HG03095 (cell line): ENCODE results near the gene PLOD3.
"Not testable (repeated sequence)": the region's sequence is repeated elsewhere in the genome, so short reads cannot be mapped to it uniquely, and the experiment has no call there.

Source experiments
- ATAC-seq: cut with Tn5 transposase; IDR thresholded peaks from one replicate; pipeline ENCODE4 v1.9.1; 2021; ENCODE audit warnings: moderate library complexity; ENCODE audit not compliant: unreplicated experiment

Gene PLOD3

GRCh38 chr7:101216001-101216859 is 1.2 kb downstream of the PLOD3 start:
- no peak for ATAC-seq

- ATAC-seq: no peak
These were observed 5.4 kb downstream of the PLOD3 start for GRCh38 chr7:101212014-101212413.

DNA sequence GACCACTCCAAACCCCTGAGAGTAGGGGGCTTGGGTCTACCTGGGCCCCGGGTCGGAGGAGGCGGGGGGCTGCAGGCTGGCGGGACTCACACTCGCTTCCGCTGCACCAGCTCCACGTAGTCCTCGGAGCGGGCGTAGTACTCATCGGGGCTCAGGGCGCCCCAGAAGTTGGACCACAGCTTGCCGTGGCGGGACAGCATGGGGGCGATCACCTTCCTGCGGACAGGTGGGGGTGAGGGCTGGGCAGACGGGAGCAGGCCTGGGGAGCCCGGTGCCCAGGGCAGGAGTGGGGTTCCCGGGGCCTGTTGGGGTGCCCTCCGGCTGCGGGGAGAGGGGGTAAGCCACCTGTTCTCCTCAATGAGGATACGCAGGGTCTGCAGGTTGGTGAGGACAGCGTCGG is 5.9 kb downstream of the PLOD3 start:
- ATAC-seq: no peak

DNA sequence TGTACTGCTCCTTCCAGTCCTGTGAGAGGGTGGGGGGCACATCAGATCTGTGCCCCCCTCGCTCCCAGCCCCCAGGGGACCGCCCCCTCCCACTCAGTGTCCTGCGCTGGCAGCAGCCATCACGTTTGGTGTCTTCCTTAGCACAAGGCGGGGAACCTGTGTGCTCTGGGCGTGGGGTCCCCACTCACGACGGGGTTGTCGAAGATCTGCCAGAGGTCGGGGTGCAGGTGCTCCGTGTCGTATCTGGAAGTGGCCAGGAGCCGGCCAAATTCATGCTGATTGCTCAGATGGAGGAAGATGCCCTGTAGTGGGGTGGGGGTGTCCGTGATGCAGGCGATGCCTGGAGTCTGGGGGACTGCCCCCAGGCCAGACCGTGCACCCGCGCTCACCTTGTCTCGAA is 7.2 kb downstream of the PLOD3 start:
- ATAC-seq: no peak

- no peak for ATAC-seq
These were observed 8.6 kb downstream of the PLOD3 start for GRCh38 chr7:101208794-101209193.

- ATAC-seq: no peak
These were observed 9.9 kb downstream of the PLOD3 start for GRCh38 chr7:101207459-101207858.

GRCh38 chr7:101206665-101207042 is 10.7 kb downstream of the PLOD3 start:
- ATAC-seq: no peak

GRCh38 chr7:101205901-101206664 is 11.3 kb downstream of the PLOD3 start:
- no peak for ATAC-seq

GRCh38 chr7:101203740-101204738 is 13.3 kb downstream of the PLOD3 start:
- ATAC-seq: not testable (repeated sequence)

GRCh38 chr7:101202603-101202918 is 14.8 kb downstream of the PLOD3 start:
- ATAC-seq: no peak

DNA sequence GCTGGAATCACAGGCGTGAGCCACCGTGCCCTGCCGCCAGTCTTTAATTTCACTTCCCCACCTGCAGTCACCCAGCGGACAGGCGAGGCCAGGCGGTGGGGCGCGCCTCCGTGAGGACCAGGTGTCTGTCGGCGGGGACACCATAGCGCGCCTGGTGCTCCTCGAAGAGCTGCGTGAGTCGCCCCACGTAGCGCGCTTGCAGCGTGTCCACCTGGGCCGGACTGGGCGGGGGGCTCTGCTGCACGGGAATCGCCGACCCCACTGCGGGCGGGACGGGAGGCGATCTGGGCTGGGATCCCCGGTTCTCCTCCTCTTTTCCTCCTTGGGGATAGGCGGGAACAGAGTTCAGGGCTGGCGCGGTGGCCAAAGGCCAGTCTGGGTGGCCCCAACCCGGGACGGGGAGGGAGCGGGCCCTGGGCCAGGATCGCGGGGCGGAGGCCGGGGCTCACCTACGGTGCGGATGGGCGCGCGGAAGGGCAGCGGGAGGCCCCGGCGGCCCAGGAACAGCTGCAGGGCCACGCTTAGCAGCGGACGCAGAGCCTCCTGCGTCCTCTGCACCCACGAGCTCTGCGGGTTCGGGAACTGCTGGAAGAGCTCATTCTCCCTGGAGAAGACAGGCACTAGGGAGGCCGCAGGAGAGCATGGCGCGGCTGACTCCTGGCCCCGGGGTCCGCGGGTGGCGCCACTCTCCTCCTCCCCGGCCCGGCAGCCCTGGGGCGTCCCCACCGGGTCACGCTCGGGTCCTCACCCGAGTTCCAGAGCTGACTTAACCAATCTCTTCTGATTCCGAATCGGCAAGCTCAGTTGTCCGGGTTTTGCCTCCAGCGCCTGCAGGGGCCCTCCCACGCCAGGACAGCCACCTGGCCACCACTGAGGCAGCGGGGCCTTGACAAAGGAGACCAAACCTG is 15.4 kb downstream of the PLOD3 start:
- ATAC-seq: no peak

- no peak for ATAC-seq
These were observed 16.4 kb downstream of the PLOD3 start, which contains the start of gene MOGAT3 for GRCh38 chr7:101200862-101201599. Gene MOGAT3 (minus strand): TSS chr7:101201036. CDS start chr7:101200854, 182 bp downstream.

DNA sequence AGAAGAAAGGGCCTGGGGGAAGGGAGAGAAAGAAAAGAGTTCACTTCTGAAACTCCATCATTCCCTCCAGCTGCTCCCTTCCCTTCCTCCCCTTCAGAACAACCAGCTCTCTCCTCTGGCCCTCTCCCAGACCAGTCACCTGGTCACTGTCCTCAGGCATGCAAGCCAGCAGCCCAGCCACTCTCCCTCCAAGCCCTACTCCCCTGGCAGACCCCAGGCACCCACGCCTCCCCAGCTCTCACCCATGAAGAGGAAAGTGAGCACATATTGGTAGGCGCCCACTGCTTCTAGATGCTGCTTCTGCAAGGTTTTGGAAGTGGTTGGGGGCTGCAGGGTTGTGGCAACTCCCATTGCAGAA is 16.9 kb downstream of the PLOD3 start:
- no peak for ATAC-seq

DNA sequence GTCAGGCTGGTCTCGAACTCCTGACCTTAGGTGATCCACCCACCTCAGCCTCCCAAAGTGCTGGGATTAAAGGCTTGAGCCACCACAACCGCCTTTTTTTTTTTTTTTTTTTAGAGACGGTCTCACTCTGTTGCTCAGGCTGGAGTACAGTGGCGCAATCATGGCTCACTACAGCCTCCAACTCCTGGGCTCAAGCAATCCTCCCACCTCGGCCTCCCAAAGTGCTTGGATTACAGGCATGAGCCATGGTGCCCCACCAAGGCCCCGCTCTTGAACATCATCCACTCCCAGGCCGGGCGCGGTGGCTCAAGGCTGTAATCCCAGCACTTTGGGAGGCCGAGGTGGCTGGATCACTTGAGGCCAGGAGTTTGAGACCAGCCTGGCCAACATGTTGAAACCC is 17.9 kb downstream of the PLOD3 start:
- not testable (repeated sequence) for ATAC-seq

- ATAC-seq: no peak
These were observed 18.9 kb downstream of the PLOD3 start for GRCh38 chr7:101198476-101198875.

DNA sequence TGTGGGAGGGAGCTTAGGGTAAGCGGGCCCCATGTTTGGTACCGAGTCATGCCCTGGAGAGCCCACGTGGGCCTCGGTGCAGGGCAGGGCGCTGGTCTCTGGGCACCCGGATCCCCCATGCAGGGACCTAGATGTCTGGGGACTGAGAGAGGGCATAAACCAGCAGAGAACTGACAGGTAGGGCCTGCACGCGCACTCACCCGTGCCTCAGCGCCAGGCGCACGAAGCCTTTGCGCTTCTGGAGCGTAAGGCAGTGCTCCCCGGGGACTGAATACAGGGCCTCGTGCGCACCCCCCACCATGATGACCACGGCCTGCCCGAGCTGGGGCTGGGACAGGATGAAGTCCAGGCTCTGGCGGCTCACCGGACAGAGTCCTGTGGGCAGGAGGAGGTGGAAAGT is 19.4 kb downstream of the PLOD3 start:
- no peak for ATAC-seq

GRCh38 chr7:101195884-101196283 is 21.5 kb downstream of the PLOD3 start:
- ATAC-seq: no peak

GRCh38 chr7:101189109-101189508 is 28.3 kb downstream of the PLOD3 start:
- ATAC-seq: no peak

DNA sequence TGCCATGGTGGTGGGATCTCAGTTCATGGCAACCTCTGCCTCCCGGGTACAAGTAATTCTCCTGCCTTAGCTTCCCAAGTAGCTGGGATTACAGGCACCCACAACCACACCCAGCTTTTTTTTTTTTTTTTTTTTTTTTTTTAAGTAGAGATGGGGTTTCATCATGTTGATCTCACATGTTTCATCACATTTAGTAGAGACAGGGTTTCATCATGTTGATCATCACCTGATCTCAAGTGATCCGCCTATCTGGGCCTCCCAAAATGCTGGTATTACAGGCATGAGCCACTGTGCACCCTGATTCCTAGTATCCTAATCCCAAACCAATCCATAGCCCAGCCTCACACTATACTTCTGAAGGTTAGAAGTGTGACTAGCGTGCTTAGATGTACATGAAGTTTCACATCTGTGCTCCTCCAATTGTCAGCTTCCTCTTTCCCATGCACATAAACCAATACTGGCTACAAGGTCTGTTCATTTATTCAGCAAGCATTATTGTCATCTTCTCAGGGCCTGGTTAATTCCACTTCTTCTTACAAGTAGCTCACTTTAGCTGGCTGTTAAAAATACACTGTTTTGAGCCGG is 30.4 kb downstream of the PLOD3 start:
- no peak for ATAC-seq
